ENCODE results near the gene SYT3.
"Not testable (repeated sequence)": the region's sequence is repeated elsewhere in the genome, so short reads cannot be mapped to it uniquely, and the experiment has no call there.

DNA sequence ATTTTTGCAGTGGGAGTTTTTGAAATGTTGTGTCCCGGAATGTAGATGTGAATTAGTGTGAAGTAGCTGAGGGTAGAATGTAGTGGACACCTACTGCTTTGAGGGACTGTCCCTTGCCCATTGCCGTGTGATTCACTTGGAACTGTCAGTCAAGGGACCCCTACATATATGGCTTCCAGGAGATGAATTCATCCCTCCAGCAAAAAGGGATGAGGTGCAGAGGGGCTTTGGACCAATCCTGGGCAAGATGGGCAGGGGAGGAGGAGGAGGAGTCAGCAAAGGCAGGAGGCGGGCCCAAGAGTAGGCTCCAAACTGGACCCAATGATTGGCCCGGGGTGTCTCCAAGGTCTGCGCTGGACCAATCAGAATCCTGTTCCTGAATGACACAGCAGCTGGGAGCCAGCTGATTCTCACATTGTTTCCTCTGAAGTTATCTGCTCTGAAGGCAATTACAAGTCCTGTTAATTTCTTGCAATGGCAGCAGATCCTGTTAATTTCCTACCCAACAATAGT is 19.2 kb downstream of the SYT3 start:
- TF ChIP-seq, protein P1, sequence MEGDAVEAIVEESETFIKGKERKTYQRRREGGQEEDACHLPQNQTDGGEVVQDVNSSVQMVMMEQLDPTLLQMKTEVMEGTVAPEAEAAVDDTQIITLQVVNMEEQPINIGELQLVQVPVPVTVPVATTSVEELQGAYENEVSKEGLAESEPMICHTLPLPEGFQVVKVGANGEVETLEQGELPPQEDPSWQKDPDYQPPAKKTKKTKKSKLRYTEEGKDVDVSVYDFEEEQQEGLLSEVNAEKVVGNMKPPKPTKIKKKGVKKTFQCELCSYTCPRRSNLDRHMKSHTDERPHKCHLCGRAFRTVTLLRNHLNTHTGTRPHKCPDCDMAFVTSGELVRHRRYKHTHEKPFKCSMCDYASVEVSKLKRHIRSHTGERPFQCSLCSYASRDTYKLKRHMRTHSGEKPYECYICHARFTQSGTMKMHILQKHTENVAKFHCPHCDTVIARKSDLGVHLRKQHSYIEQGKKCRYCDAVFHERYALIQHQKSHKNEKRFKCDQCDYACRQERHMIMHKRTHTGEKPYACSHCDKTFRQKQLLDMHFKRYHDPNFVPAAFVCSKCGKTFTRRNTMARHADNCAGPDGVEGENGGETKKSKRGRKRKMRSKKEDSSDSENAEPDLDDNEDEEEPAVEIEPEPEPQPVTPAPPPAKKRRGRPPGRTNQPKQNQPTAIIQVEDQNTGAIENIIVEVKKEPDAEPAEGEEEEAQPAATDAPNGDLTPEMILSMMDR (IDR thresholded peaks at IDR 0.05): not testable (repeated sequence)
- not testable (repeated sequence) for TF ChIP-seq POLR2A (IDR thresholded peaks at IDR 0.05)
